HCT116 (cell line): ENCODE data around the gene SAMD14.

Experiments used
- CTCF ChIP-seq, 3 experiments: fragments of 200-600 bp in 1 of 3; sonication (generic) in 1 of 3; IDR thresholded peaks in 2 of 3; conservative IDR thresholded peaks in 1 of 3; 2 replicates each; pipeline ENCODE4 v1.5.1; 2012 to 2017; ENCODE audit warnings: low read depth in 2 of 3, low read length in 2 of 3, antibody characterized with exemption in 1 of 3, borderline replicate concordance in 1 of 3, control low read depth in 1 of 3, mild to moderate bottlenecking in 1 of 3, mixed read lengths in 1 of 3, mixed run types in 1 of 3, moderate library complexity in 1 of 3; ENCODE audit not compliant: insufficient read depth in 1 of 3
- YY1 ChIP-seq: IDR thresholded peaks from 2 replicates; pipeline ENCODE4 v1.6.1; 2011; ENCODE audit warnings: low read length, low read depth, moderate library complexity, mild to moderate bottlenecking; ENCODE audit not compliant: insufficient replicate concordance; ENCODE audit errors: extremely low read depth

- no peak for TF ChIP-seq YY1
- TF ChIP-seq CTCF (IDR thresholded peaks at IDR 0.05 in 2 of 3, conservative IDR thresholded peaks at IDR 0.05 in 1 of 3; ENCODE audit: borderline replicate concordance in 1 of 3, insufficient read depth in 1 of 3, low read depth in 2 of 3, low read length in 2 of 3), result no peak
Measured at GRCh38 chr17:50165066-50165465, 35.1 kb upstream of the SAMD14 start.
